Epithelial cell of proximal tubule (primary cell): ENCODE data around the gene SPG7. TPM values are rescaled to one million over a fixed set of nuclear protein-coding genes. Genes with fewer than 3 reads are reported as not detected.

Experiments
- DNase-seq: peaks from one replicate; pipeline ENCODE4 v3.0.0-alpha.2; 2011; ENCODE audit warnings: low read depth
- H3K4me3 ChIP-seq: 2 replicates; pipeline ENCODE4 v1.5.1; 2011; ENCODE audit warnings: low read depth, mild to moderate bottlenecking, low read length
- total RNA-seq: library from RNA; depleted of rRNA; stranded (reverse); fragments of >200 nt; gene quantifications from 2 replicates; pipeline ENCODE4 v1.2.3, GENCODE V29; 2015
- TF ChIP-seq, protein P1 (sequence below): conservative IDR thresholded peaks from 2 replicates; pipeline ENCODE4 v1.5.1; 2012; ENCODE audit warnings: low read depth, mild to moderate bottlenecking, low read length

SPG7 gene
- total RNA-seq, 1 donor from 2014 or later, result 66.7 TPM

DNA sequence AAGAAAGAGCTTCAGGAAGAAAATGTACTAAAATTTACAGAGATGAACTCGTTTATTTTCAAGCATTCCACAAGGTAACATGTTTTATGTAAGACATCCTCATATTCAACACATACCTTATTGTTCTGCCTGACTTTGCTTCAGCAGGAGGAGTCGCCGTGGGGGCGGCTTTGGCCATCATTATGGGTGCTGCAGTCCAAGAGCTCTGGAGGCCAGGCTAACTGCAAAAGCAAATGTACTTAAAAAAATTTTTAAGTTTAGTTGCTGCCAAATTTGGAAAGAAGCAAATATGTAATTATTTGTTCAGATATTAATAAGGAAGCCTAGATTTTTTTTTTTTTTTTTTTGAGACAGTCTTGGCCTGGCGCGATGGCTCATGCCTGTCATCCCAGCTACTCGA, 4.1 kb upstream of the SPG7 start:
- TF ChIP-seq, protein P1, sequence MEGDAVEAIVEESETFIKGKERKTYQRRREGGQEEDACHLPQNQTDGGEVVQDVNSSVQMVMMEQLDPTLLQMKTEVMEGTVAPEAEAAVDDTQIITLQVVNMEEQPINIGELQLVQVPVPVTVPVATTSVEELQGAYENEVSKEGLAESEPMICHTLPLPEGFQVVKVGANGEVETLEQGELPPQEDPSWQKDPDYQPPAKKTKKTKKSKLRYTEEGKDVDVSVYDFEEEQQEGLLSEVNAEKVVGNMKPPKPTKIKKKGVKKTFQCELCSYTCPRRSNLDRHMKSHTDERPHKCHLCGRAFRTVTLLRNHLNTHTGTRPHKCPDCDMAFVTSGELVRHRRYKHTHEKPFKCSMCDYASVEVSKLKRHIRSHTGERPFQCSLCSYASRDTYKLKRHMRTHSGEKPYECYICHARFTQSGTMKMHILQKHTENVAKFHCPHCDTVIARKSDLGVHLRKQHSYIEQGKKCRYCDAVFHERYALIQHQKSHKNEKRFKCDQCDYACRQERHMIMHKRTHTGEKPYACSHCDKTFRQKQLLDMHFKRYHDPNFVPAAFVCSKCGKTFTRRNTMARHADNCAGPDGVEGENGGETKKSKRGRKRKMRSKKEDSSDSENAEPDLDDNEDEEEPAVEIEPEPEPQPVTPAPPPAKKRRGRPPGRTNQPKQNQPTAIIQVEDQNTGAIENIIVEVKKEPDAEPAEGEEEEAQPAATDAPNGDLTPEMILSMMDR, result no peak
- H3K4me3 ChIP-seq, result no peak overlapping the region
- no peak for DNase-seq

DNA sequence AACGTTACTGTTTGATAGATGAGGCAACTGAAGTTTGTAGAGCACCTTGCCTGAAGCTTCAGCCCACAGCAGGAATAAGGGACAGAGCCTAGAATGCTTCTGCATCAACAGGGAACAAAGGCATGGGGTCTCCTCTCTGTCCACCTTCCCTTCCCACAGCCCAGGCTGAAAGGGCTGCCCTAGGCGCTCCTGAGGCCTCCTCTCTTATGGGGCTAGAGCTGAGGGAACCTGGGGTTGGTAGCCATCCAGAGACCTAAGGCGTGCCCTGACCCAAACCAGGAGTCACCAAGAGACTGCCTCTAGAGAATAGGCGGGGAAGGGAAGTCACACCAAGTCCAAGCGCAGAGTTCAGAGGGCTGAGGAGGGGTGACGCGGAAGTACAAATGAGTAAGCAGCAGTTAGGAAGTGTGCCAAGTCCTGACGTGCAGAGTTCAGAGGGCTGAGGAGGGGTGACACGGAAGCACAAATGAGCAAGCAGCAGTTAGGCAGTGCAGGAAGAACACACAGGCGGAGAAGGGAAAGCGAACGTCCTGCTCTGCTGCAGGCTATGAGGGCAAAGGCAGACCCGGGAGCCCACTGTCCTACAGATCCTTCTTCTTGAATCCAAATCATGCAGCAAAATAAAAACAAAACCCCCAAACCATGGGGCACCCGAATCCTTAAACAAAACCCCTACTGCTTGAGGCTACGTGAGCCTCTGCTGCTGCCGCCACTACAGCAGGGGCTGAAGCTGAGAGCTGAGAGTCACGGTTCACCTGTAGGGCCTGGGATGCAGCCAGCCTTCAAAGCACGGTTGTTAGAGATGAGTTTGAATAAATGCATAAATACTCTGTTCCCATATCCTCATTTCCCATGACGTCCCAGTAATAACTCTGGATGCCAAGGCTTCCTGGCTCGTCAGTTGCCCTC, 2.7 kb upstream of the SPG7 start:
- peak; percentile 68 for DNase-seq
- H3K4me3 ChIP-seq, result peak overlapping the region; percentile 21
- TF ChIP-seq, protein P1, result no peak

- DNase-seq, result no peak
- TF ChIP-seq, protein P1, result no peak
- H3K4me3 ChIP-seq, result peak overlapping the region; percentile 21
These were observed 2.1 kb upstream of the SPG7 start for GRCh38 chr16:89506113-89506504.

GRCh38 chr16:89506791-89507191, 1.4 kb upstream of the SPG7 start:
- H3K4me3 ChIP-seq, result peak overlapping the region; percentile 94
- TF ChIP-seq, protein P1, result no peak
- DNase-seq, result no peak

DNA sequence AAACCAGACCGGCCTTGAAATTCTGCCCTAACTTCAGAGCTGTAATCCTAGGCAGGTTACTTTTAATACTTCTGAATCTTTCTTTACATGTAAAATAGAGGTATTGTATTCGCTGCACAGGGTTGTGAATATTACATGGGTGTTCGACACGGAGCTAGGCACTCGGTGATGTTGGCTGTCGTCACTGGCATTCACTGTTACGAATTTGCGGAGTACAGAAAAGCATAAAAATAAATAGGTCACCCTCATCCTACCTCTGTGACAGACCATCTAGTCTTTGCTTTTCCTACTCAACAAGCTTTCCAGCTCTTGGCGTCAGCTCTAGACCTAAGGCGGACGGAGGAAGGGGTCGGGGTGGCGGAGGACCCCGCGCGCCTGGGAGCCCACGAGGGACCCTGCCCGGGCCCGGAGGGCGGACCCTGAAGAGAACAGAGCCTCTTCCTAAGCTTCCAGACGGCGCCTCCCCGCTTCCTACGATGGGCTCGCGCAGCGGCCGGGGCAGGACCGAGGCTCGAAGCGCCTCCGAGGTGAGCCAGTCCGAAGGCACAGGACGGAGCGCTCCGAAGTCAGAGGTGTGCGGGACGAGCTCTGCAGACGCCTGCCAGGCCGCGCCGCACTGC, 879 bp upstream of the SPG7 start:
- H3K4me3 ChIP-seq, result peak overlapping the region; percentile 94
- TF ChIP-seq, protein P1, result no peak
- DNase-seq, result no peak

DNA sequence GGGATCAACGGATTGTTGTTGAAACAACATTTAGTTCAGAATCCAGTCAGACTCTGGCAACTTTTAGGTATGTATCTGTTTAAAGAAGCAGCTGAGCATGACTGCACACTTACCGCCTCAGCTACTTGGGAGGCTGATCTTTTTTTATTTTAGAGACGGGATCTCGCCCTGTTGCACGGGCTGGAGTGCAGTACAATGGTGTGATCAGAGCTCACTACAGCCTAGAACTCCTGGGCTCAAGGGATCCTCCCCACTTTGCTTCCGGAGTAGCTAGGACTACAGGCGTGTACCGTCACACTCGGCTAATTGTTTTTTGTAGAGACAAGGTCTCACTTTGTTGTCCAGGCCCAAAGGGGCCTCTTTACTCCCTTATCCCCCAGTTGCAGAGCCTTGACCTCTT, 2.3 kb downstream of the SPG7 start:
- no peak overlapping the region for H3K4me3 ChIP-seq
- no peak for DNase-seq
- TF ChIP-seq, protein P1, result no peak
